MM.1S (cell line): ENCODE measurements around the gene SLC25A41.

Experiments used
- DNase-seq: peaks from one replicate; pipeline ENCODE4 v3.0.0-alpha.2; 2015
- H2AFZ ChIP-seq: fragments of 300-600 bp; sonication (generic); 2 replicates; pipeline ENCODE4 v1.6.0; 2016; ENCODE audit warnings: antibody characterized with exemption, low read length
- H3F3A ChIP-seq: fragments of 300-600 bp; sonication (generic); 2 replicates; pipeline ENCODE4 v1.6.1; 2016; ENCODE audit warnings: mild to moderate bottlenecking, antibody characterized with exemption, low read length, moderate library complexity, mixed read lengths; ENCODE audit not compliant: insufficient read depth
- H3K27ac ChIP-seq: fragments of 300-600 bp; sonication (generic); 2 replicates; pipeline ENCODE4 v1.5.1; 2016; ENCODE audit warnings: mild to moderate bottlenecking, low read length
- H3K27me3 ChIP-seq: fragments of 300-600 bp; sonication (generic); replicated peaks from 2 replicates; pipeline ENCODE4 v1.6.0; 2016; ENCODE audit warnings: low read length; ENCODE audit not compliant: insufficient read depth
- H3K36me3 ChIP-seq: fragments of 300-600 bp; sonication (generic); replicated peaks from 2 replicates; pipeline ENCODE4 v1.6.1; 2016; ENCODE audit warnings: mild to moderate bottlenecking, low read length, mixed read lengths; ENCODE audit not compliant: insufficient read depth
- H3K4me1 ChIP-seq: fragments of 300-600 bp; sonication (generic); 2 replicates; pipeline ENCODE4 v1.6.1; 2016; ENCODE audit warnings: low read length, mixed read lengths
- H3K4me2 ChIP-seq: fragments of 300-600 bp; sonication (generic); 2 replicates; pipeline ENCODE4 v1.6.0; 2016; ENCODE audit warnings: low read depth, low read length
- H3K4me3 ChIP-seq: fragments of 300-600 bp; sonication (generic); 2 replicates; pipeline ENCODE4 v1.5.1; 2016; ENCODE audit warnings: low read length, mixed read lengths
- H3K79me2 ChIP-seq: fragments of 300-600 bp; sonication (generic); 2 replicates; pipeline ENCODE4 v1.6.1; 2016; ENCODE audit warnings: mixed run types, low read length, mixed read lengths
- H3K9ac ChIP-seq: fragments of 300-600 bp; sonication (generic); 2 replicates; pipeline ENCODE4 v1.6.1; 2016; ENCODE audit warnings: low read length, mixed read lengths
- H3K9me2 ChIP-seq: fragments of 300-600 bp; sonication (generic); replicated peaks from 2 replicates; pipeline ENCODE4 v1.6.1; 2016; ENCODE audit warnings: mild to moderate bottlenecking, low read length, mixed read lengths; ENCODE audit not compliant: insufficient read depth
- H3K9me3 ChIP-seq: fragments of 300-600 bp; sonication (generic); replicated peaks from 2 replicates; pipeline ENCODE4 v1.6.1; 2016; ENCODE audit warnings: mild to moderate bottlenecking, low read length, mixed read lengths; ENCODE audit not compliant: insufficient read depth
- H4K20me1 ChIP-seq: fragments of 300-600 bp; sonication (generic); 2 replicates; pipeline ENCODE4 v1.6.1; 2016; ENCODE audit warnings: mild to moderate bottlenecking, low read length, moderate library complexity, mixed read lengths; ENCODE audit not compliant: insufficient read depth
- EZH2 ChIP-seq: fragments of 300-600 bp; sonication (generic); optimal IDR thresholded peaks from 2 replicates; pipeline ENCODE3; 2017; ENCODE audit warnings: low read depth, mild to moderate bottlenecking, antibody characterized with exemption, low read length, mixed read lengths
- EZH2phosphoT487 ChIP-seq: fragments of 300-600 bp; sonication (generic); IDR thresholded peaks from 2 replicates; pipeline ENCODE4 v1.6.1; 2018; ENCODE audit warnings: antibody characterized with exemption, low read length
- TF ChIP-seq, protein P1 (sequence below): fragments of 300-600 bp; sonication (generic); IDR thresholded peaks from 2 replicates; pipeline ENCODE4 v1.5.1; 2016; ENCODE audit warnings: antibody characterized with exemption, low read length, mixed read lengths

The SLC25A41 gene

DNA sequence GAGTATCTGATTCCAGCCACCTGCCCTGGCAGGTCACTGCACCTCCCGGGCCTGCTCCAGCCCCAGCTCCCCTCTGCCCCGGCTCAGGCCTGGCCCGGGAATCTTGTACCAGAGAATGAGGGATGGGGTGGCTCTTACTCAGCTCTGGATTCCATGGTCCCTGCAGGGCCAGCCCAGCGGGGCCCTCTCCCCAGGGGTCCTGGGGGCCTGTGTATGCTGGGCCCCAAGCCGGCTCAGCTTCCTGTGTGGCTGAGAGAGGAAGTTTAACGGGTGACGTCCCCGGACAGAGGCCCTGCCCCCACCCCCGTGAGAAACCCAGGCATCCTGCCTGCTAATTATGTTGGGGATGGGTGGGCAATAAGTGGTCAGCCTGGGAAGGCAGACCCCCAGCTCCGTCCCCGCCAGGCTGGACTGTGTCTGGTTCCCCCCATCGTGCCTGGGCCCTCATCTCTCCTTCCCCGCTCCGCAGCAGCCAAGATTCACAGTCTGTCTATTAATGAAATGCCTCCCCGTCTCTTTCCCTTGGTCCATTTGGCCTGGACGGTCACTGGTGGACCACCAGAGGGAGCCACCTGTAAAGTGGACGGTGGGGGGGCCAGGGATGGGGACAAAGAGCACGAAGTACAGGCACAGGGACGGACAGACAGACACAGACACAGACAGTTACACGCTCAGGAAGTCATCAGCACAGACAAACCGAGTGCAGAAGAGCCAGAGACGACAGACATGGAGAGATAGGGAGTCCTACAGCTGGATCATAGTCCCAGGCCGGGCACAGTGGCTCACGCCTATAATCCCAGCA is 48.2 kb upstream of the SLC25A41 start, which contains the start of gene DENND1C:
Gene DENND1C, minus strand, starts transcription at position 247 of the 802 bp plus-strand sequence. Its CDS starts 92 bp downstream, at position 155.
- Histone ChIP-seq H3K9me3 (no peaks in the 10 kb centered on the region), H3F3A (no peaks in the 10 kb centered on the region), H3K4me1 (peaks cover 11% of the 10 kb centered on the region), H2AFZ (peak within 1 kb of the TSS; percentile 93), H4K20me1 (no peaks in the 10 kb centered on the region), H3K4me2 (peak within 1 kb of the TSS; percentile 83), H3K9ac (peak within 1 kb of the TSS; percentile 82), H3K9me2 (no peaks in the 10 kb centered on the region), H3K27me3 (no peaks in the 10 kb centered on the region), H3K27ac (peak within 1 kb of the TSS; percentile 16; the same call in 1 of the 2 replicates), H3K36me3 (no peaks in the 10 kb centered on the region), H3K79me2 (0 out of 2 replicates have a peak, but pooled peaks cover 4% of the 10 kb centered on the region), H3K4me3 (peak within 1 kb of the TSS; percentile 74)
- TF ChIP-seq, protein P1, sequence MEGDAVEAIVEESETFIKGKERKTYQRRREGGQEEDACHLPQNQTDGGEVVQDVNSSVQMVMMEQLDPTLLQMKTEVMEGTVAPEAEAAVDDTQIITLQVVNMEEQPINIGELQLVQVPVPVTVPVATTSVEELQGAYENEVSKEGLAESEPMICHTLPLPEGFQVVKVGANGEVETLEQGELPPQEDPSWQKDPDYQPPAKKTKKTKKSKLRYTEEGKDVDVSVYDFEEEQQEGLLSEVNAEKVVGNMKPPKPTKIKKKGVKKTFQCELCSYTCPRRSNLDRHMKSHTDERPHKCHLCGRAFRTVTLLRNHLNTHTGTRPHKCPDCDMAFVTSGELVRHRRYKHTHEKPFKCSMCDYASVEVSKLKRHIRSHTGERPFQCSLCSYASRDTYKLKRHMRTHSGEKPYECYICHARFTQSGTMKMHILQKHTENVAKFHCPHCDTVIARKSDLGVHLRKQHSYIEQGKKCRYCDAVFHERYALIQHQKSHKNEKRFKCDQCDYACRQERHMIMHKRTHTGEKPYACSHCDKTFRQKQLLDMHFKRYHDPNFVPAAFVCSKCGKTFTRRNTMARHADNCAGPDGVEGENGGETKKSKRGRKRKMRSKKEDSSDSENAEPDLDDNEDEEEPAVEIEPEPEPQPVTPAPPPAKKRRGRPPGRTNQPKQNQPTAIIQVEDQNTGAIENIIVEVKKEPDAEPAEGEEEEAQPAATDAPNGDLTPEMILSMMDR = peak; percentile 77
- no peak for TF ChIP-seq EZH2phosphoT487
- DNase-seq = peak; percentile 55

DNA sequence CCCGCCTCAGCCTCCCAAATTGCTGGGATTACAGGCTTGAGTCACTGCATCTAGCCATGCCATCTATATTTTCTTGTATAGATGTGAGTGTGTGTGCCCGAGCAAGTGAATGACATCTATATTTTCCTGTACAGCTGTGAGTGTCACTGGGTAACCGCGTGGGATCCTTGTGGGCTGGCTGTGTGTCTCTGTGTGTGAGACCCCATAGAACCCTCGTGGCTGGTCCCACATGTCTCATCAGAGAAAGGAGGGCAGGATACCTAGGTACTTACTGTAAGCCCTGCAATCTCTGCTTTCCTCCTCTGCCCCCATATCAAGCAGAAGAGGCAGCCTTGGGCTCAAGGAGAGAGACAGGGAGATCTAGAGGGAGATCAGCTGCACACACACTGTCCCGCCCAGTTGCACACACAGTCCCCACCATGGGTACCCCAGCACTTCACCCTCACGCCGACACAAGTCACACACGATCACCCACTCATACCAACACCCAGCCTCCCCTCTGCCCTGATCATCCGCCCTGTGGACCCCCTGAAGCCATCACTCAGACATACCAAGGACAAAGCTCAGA is 47.4 kb upstream of the SLC25A41 start:
- Histone ChIP-seq H4K20me1 (no peaks in the 10 kb centered on the region), H3F3A (no peaks in the 10 kb centered on the region), H3K4me1 (peaks cover 11% of the 10 kb centered on the region), H2AFZ (peak overlapping the region; percentile 93), H3K36me3 (no peaks in the 10 kb centered on the region), H3K4me2 (peak overlapping the region; percentile 83), H3K9me2 (no peaks in the 10 kb centered on the region), H3K9me3 (no peaks in the 10 kb centered on the region), H3K27ac (peak overlapping the region; percentile 16; the same call in 1 of the 2 replicates), H3K79me2 (0 out of 2 replicates have a peak, but pooled peaks cover 4% of the 10 kb centered on the region), H3K9ac (peak overlapping the region; percentile 82), H3K27me3 (no peaks in the 10 kb centered on the region), H3K4me3 (peak overlapping the region; percentile 74)
- no peak for DNase-seq
- TF ChIP-seq EZH2 (no peak), EZH2phosphoT487 (no peak)
- TF ChIP-seq, protein P1 = no peak

DNA sequence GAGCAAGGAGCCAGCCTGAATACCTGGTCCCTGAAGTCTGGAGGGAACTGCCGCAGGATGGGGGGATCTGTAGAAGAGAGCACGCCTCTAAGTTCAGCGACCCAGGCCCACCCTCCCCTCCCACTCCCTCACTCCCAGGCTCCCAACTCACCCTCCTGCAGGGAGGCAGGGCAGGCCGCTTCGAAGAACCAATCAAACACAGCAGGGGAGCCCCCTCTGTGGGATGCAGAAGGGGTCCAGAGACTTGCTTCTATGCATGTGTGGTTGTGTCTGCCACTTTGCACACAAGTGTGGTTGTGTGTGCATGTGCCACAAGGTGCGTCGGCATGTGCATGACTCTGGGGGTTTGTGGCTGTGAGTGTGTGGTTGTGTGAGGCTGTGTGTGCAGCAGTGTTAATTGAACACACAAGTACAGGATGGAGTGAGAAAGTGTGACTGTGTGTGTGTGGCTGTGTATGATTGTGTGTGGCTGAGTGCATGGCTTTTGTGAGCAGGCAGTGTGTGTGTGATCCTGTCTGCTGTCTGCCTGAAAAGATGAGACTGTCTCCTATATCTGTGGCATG is 46.4 kb upstream of the SLC25A41 start:
- no peak for TF ChIP-seq EZH2
- no peak for TF ChIP-seq EZH2phosphoT487
- TF ChIP-seq, protein P1 = no peak
- Histone ChIP-seq H2AFZ (no peak overlapping the region), H3K4me1 (peaks cover 11% of the 10 kb centered on the region), H3K36me3 (no peaks in the 10 kb centered on the region), H3K4me3 (no peak overlapping the region), H3K27ac (no peak overlapping the region), H3K9me3 (no peaks in the 10 kb centered on the region), H4K20me1 (no peaks in the 10 kb centered on the region), H3K27me3 (no peaks in the 10 kb centered on the region), H3K9ac (no peak overlapping the region), H3K9me2 (no peaks in the 10 kb centered on the region), H3K79me2 (0 out of 2 replicates have a peak, but pooled peaks cover 4% of the 10 kb centered on the region), H3K4me2 (no peak overlapping the region), H3F3A (no peaks in the 10 kb centered on the region)
- DNase-seq = no peak
